ENCODE results near the gene MRGPRG.

MRGPRG gene

GRCh38 chr11:3234846-3235245 lies 16.2 kb upstream of the MRGPRG start:
- Histone ChIP-seq H3K79me2 (ENCODE audit: insufficient read depth, low read length) (no peaks in the 10 kb centered on the region), H3K9me2 (ENCODE audit: low read depth, low read length) (no peaks in the 10 kb centered on the region), H3K4me1 (ENCODE audit: insufficient read depth, low read length, severe bottlenecking) (no peaks in the 10 kb centered on the region), H3K27ac (ENCODE audit: low read depth, low read length, poor library complexity, severe bottlenecking) (no peak overlapping the region), H3K27me3 (ENCODE audit: insufficient read depth, low read length) (peaks cover 10% of the 10 kb centered on the region; the same call in 1 of the 2 replicates), H3K9me3 (ENCODE audit: low read length) (no peaks in the 10 kb centered on the region), H4K20me1 (ENCODE audit: insufficient read depth, low read length) (no peaks in the 10 kb centered on the region), H2AFZ (ENCODE audit: low read length) (no peak overlapping the region), H3K9ac (ENCODE audit: low read length) (no peak overlapping the region), H3K36me3 (ENCODE audit: insufficient read depth, low read length) (no peaks in the 10 kb centered on the region), H3F3A (ENCODE audit: insufficient read depth, low read length) (no peaks in the 10 kb centered on the region), H3K4me2 (ENCODE audit: low read length) (no peak overlapping the region), H3K4me3 (ENCODE audit: low read depth, low read length, poor library complexity, severe bottlenecking) (no peak overlapping the region)
- no peak for TF ChIP-seq EZH2 (IDR thresholded peaks at IDR 0.05; ENCODE audit: borderline replicate concordance, low read length)
- TF ChIP-seq, protein P1, sequence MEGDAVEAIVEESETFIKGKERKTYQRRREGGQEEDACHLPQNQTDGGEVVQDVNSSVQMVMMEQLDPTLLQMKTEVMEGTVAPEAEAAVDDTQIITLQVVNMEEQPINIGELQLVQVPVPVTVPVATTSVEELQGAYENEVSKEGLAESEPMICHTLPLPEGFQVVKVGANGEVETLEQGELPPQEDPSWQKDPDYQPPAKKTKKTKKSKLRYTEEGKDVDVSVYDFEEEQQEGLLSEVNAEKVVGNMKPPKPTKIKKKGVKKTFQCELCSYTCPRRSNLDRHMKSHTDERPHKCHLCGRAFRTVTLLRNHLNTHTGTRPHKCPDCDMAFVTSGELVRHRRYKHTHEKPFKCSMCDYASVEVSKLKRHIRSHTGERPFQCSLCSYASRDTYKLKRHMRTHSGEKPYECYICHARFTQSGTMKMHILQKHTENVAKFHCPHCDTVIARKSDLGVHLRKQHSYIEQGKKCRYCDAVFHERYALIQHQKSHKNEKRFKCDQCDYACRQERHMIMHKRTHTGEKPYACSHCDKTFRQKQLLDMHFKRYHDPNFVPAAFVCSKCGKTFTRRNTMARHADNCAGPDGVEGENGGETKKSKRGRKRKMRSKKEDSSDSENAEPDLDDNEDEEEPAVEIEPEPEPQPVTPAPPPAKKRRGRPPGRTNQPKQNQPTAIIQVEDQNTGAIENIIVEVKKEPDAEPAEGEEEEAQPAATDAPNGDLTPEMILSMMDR (IDR thresholded peaks at IDR 0.05; ENCODE audit: low read length), result no peak

GRCh38 chr11:3232956-3233355 lies 14.3 kb upstream of the MRGPRG start:
- Histone ChIP-seq H3K4me1 (ENCODE audit: insufficient read depth, low read length, severe bottlenecking) (no peaks in the 10 kb centered on the region), H3K36me3 (ENCODE audit: insufficient read depth, low read length) (no peaks in the 10 kb centered on the region), H3K79me2 (ENCODE audit: insufficient read depth, low read length) (no peaks in the 10 kb centered on the region), H2AFZ (ENCODE audit: low read length) (no peak overlapping the region), H3K4me3 (ENCODE audit: low read depth, low read length, poor library complexity, severe bottlenecking) (no peak overlapping the region), H3K9me3 (ENCODE audit: low read length) (no peaks in the 10 kb centered on the region), H3K9me2 (ENCODE audit: low read depth, low read length) (no peaks in the 10 kb centered on the region), H3K4me2 (ENCODE audit: low read length) (no peak overlapping the region), H3F3A (ENCODE audit: insufficient read depth, low read length) (no peaks in the 10 kb centered on the region), H3K27me3 (ENCODE audit: insufficient read depth, low read length) (peaks cover 10% of the 10 kb centered on the region; the same call in 1 of the 2 replicates), H3K27ac (ENCODE audit: low read depth, low read length, poor library complexity, severe bottlenecking) (no peak overlapping the region), H4K20me1 (ENCODE audit: insufficient read depth, low read length) (no peaks in the 10 kb centered on the region), H3K9ac (ENCODE audit: low read length) (no peak overlapping the region)
- TF ChIP-seq EZH2 (IDR thresholded peaks at IDR 0.05; ENCODE audit: borderline replicate concordance, low read length), result no peak
- TF ChIP-seq, protein P1 (IDR thresholded peaks at IDR 0.05; ENCODE audit: low read length), result no peak

DNA sequence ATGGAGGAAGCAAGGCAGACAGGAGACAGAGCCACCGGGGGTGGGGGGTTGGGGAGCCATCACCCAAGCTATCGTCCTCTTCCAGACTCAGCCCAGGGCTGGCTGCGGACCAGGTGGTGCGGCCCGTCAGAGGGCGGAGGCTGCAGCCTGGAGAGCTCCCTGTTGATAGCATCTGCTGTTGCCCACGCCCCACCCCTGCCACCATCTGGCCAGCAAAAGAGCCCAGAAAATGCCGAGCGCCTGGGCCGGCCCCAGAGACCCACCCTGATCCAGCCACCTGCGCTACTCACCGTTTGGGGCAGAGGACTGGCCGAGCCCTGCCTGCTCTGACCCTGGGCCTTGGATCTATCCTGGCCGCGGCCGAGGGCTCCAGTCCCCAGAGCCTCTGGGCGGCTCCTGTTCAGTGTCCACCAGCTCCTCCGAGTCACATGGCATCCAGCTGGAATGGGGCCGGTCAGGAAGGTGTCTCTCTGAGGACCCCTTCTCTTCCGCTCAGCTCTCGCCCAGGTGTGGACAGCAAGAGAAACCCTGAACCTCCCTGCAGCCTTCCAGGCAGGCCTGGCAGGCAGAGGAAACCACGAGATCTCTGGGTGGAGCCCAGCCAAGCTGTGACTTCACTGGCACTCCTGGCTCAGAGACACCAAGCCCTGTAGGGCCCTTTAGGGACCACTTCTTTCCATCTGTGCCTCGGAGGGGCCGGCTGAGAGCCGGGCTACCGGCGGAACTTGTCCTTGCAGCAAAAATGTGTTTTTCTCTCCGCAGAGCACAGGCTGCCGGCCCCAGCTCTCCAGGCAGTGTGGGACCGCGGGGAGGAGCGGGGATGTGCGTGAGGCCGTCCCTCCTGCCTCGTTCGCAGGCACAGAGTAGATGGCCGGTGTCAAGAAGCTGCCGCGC lies 13.5 kb upstream of the MRGPRG start, which contains the start of gene MRGPRE:
TSS of gene MRGPRE (minus strand) at position 567 of the 894 bp plus-strand sequence. CDS start 3,618 bp downstream, outside the sequence.
- Histone ChIP-seq H3K4me3 (ENCODE audit: low read depth, low read length, poor library complexity, severe bottlenecking) (no peak within 1 kb of the TSS), H3K9ac (ENCODE audit: low read length) (no peak within 1 kb of the TSS), H2AFZ (ENCODE audit: low read length) (no peak within 1 kb of the TSS), H3K9me2 (ENCODE audit: low read depth, low read length) (no peaks in the 10 kb centered on the region), H3K9me3 (ENCODE audit: low read length) (no peaks in the 10 kb centered on the region), H4K20me1 (ENCODE audit: insufficient read depth, low read length) (no peaks in the 10 kb centered on the region), H3K79me2 (ENCODE audit: insufficient read depth, low read length) (no peaks in the 10 kb centered on the region), H3K27me3 (ENCODE audit: insufficient read depth, low read length) (peaks cover 10% of the 10 kb centered on the region; the same call in 1 of the 2 replicates), H3K36me3 (ENCODE audit: insufficient read depth, low read length) (no peaks in the 10 kb centered on the region), H3K4me2 (ENCODE audit: low read length) (no peak within 1 kb of the TSS), H3K27ac (ENCODE audit: low read depth, low read length, poor library complexity, severe bottlenecking) (no peak within 1 kb of the TSS), H3K4me1 (ENCODE audit: insufficient read depth, low read length, severe bottlenecking) (no peaks in the 10 kb centered on the region), H3F3A (ENCODE audit: insufficient read depth, low read length) (no peaks in the 10 kb centered on the region)
- TF ChIP-seq, protein P1 (IDR thresholded peaks at IDR 0.05; ENCODE audit: low read length), result no peak
- no peak for TF ChIP-seq EZH2 (IDR thresholded peaks at IDR 0.05; ENCODE audit: borderline replicate concordance, low read length)
